Activated naive CD4-positive, alpha-beta T cell treated with anti-CD3 and anti-CD28 coated beads, Interleukin-2, amount 50 U/mL, for 24 hours (primary cell): ENCODE results near the gene ADAMTS14.

Experiments used
- H3K27ac Mint-ChIP-seq: one replicate; pipeline ENCODE4 v1.8.0; 2021; ENCODE audit warnings: mild to moderate bottlenecking, mixed read lengths
- H3K27me3 Mint-ChIP-seq: one replicate; pipeline ENCODE4 v1.8.0; 2021; ENCODE audit warnings: mixed read lengths
- H3K36me3 Mint-ChIP-seq: one replicate; pipeline ENCODE4 v1.8.0; 2021; ENCODE audit warnings: mixed read lengths
- H3K4me1 Mint-ChIP-seq: one replicate; pipeline ENCODE4 v1.8.0; 2021; ENCODE audit warnings: mixed read lengths
- H3K4me3 Mint-ChIP-seq: one replicate; pipeline ENCODE4 v1.8.0; 2021; ENCODE audit warnings: mild to moderate bottlenecking, mixed read lengths
- H3K9me3 Mint-ChIP-seq: one replicate; pipeline ENCODE4 v1.8.0; 2021; ENCODE audit warnings: mixed read lengths

The ADAMTS14 gene

DNA sequence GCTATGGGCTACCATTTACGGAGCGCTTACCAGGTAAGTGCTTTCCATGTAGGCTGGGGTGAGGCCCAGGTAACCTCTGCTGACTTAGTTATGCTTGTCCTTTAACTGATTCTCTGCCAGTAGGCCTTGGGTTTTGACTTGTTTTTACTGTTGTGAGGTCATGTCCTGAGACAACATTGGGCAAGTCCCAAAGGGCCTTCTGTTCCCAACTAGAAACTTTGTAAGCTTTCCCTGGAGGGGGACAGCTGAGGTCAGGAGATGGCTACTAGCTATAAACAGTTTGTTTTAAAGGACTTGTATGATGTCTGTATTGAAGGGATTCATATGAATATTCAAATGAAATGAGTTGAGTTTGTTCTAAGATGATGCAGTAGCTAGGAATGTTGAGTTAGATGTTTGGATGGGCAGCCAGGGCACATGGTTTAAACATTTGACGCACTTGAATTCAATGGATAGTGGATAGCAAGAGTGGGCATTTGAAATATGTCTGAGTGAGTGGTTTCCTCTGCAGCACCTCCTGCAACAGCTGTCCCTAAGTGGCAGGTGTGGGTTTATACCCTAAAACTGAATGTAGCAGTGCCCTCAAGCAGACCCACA, 133.4 kb downstream of the ADAMTS14 start:
- Mint-ChIP-seq H3K27ac (no peak overlapping the region), H3K27me3 (peaks cover 11% of the 10 kb centered on the region), H3K9me3 (no peaks in the 10 kb centered on the region), H3K4me1 (no peaks in the 10 kb centered on the region), H3K36me3 (no peaks in the 10 kb centered on the region), H3K4me3 (no peak overlapping the region)

DNA sequence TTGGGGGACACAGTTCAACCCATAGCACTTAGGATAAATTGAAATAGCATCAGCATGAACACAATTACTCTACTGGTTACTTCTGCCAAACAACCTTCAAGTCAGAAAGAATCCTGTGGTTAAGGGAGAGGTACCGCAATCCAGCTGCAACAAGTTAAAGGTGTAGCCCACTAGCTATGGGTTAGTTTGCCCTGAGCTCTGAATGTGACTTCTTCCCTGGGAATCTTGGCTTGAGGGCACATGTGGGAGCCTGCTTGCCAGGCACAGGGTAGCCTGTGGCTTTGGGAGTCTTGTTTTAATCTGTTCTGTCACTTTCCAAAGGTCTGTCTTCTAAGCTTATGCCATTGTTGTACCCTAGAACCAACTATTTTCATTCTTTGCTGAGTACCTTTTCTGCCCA, 134.5 kb downstream of the ADAMTS14 start:
- no peak overlapping the region for H3K27ac Mint-ChIP-seq
- peaks cover 6% of the 10 kb centered on the region for H3K27me3 Mint-ChIP-seq
- H3K9me3 Mint-ChIP-seq, result no peaks in the 10 kb centered on the region
- no peak overlapping the region for H3K4me3 Mint-ChIP-seq
- H3K36me3 Mint-ChIP-seq, result no peaks in the 10 kb centered on the region
- no peaks in the 10 kb centered on the region for H3K4me1 Mint-ChIP-seq

DNA sequence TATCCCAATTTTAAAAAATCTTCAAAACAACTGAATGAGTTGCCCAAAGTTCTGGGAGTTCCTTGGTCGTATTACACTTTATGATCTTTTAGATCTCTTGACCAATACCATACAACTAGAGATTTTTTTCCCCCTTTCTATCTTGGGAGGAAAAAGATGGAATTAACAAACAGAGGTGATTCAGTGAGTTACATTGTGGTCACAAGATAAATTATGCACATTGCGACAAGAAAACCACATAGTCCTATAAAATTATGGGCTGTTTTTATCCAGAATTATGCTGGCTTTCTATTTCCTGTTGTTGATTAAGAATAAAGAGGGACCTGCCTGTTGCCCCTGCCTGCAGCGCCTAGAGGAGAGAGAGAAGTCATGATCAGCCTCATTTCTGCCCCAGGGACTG, 135.2 kb downstream of the ADAMTS14 start:
- H3K9me3 Mint-ChIP-seq, result no peaks in the 10 kb centered on the region
- no peak overlapping the region for H3K4me3 Mint-ChIP-seq
- no peaks in the 10 kb centered on the region for H3K36me3 Mint-ChIP-seq
- peaks cover 3% of the 10 kb centered on the region for H3K27me3 Mint-ChIP-seq
- no peak overlapping the region for H3K27ac Mint-ChIP-seq
- no peaks in the 10 kb centered on the region for H3K4me1 Mint-ChIP-seq

DNA sequence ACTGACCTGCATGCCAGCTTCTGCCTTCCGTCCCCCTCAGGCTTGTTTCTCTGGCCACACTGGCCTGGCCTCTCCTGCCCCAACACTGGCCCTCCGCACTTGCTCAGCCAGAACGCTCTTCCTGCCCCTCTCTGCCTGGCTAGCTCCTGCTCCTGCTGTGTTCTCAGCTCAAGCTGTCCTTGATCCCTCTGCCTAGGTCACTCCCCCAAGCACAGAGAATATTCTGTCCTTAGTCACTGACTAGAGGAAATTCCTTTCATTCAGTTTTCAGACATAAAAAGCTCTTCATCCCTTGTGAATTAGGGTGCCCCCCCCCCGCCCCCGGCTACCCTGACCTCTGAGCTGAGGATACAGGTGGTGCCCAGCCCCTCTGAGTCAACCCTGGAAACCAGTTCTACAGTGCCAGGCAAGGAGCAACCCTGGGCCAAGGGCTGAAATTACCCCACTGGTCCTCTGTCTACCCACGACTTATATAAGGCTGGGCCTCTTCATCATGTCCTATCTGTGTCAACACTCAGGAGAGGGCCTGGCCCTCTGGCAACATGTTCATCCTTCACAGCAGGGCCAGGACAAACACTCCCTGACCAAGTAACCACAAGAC, 136.8 kb downstream of the ADAMTS14 start:
- H3K36me3 Mint-ChIP-seq, result no peaks in the 10 kb centered on the region
- H3K9me3 Mint-ChIP-seq, result no peaks in the 10 kb centered on the region
- peaks cover under 1% of the 10 kb centered on the region for H3K4me1 Mint-ChIP-seq
- H3K4me3 Mint-ChIP-seq, result no peak overlapping the region
- H3K27ac Mint-ChIP-seq, result no peak overlapping the region
- H3K27me3 Mint-ChIP-seq, result peaks cover 2% of the 10 kb centered on the region

DNA sequence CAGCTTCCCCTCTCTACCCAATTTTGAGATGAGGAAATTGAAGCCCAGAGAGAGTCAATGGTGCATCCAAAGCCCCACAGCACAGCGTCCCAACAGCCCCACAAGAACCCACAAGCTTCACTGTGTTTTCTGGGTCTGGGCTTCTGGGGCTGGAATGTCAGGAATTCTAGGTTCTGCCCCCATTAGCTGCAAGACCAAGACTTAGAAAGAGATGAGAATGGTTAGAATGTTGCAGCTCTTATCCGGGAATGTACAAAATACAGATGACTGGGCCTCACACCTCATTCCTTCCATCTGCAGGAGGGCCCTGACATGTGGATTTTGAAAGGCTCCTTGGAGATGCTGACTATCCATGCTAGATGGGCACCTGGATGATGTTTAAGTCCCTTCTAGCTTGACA, 137.4 kb downstream of the ADAMTS14 start:
- Mint-ChIP-seq H3K4me3 (no peak overlapping the region), H3K9me3 (no peaks in the 10 kb centered on the region), H3K4me1 (peaks cover 7% of the 10 kb centered on the region), H3K27ac (no peak overlapping the region), H3K27me3 (peaks cover 2% of the 10 kb centered on the region), H3K36me3 (no peaks in the 10 kb centered on the region)

DNA sequence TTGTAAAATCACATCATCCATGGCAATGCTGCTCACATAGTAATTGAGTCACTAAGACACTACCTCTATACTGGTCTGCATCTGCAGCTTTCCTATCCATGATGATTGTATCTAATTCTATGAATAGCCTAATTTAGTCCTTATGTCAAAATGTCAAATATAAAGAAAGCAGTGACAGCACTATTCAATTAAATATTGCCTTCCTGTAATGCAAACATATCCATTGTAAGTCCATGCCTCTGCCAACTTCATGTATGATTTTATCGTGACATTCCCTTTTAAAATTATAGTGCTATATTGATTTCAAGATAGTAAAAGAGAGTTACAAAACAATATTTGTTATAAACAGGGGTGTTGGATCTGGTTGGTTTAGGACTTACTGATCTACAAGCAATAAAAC, 138.7 kb downstream of the ADAMTS14 start:
- Mint-ChIP-seq H3K9me3 (no peaks in the 10 kb centered on the region), H3K4me3 (no peak overlapping the region), H3K36me3 (no peaks in the 10 kb centered on the region), H3K4me1 (peaks cover 15% of the 10 kb centered on the region), H3K27ac (no peak overlapping the region), H3K27me3 (no peaks in the 10 kb centered on the region)

DNA sequence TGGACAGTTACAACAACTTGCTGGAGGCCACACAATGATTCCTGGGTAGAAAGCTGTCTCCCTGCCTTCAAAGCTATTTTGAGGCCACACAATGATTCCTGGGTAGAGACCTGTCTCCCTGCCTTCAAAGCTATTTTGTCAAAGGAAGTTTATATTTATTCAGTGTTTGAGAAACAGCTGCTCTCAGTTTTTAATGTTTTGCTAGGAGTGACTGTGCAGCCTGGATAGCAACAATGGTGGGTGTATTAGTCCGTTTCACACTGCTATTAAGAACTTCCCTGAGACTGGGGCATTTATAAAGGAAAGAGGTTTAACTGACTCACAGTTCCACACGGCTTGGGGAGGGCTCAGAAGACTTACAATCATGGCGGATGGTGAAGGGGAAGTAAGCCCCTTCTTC, 139.6 kb downstream of the ADAMTS14 start:
- Mint-ChIP-seq H3K4me1 (peaks cover 20% of the 10 kb centered on the region), H3K9me3 (no peaks in the 10 kb centered on the region), H3K27ac (no peak overlapping the region), H3K36me3 (no peaks in the 10 kb centered on the region), H3K27me3 (no peaks in the 10 kb centered on the region), H3K4me3 (no peak overlapping the region)
